B cell (primary cell): ENCODE data around the gene CCDC146.

Experiments used
- CTCF ChIP-seq: fragments of 200-600 bp; IDR thresholded peaks from one replicate; pipeline ENCODE4 v1.8.0; 2022; ENCODE audit warnings: antibody characterized with exemption, mild to moderate bottlenecking
- EZH2 ChIP-seq: IDR thresholded peaks from 2 replicates; pipeline ENCODE4 v1.6.1; 2012; ENCODE audit warnings: borderline replicate concordance, low read depth, mild to moderate bottlenecking, moderate library complexity, low read length; ENCODE audit not compliant: insufficient read depth, poor library complexity, severe bottlenecking

DNA sequence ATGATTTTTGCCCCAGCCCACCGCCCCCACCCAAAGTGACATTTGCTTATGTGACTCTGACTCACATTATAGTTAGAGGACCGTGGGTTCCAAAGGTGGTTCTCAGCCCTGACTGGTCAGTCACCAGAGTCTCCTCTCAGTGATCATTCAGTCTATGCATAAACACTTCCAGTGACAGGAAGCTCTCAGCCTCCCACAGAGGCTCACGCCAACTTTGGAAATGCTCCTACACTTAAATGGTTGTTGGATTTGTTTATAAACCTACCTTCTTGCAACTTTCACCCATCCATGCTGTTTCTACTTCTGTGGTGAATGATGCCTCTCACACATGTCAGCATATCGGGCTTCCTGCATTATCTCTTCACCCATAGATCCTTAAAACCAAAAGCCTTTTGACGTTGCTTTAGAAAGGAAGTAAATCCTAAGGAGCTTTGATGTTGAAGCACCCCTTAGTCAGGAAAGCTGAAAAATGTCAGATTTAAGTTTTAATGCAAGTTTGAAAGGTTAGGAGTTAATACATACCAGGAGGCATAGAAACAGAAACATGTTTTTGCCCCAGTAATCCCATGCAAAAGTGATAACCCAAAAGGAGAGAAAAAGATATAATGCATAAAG, 123.7 kb downstream of the CCDC146 start:
- no peak for TF ChIP-seq CTCF
- TF ChIP-seq EZH2: no peak
